Neural progenitor cell (in vitro differentiated cells): ENCODE measurements around the gene GOLGA6A. TPM values are rescaled to one million over a fixed set of nuclear protein-coding genes. Genes with fewer than 3 reads are reported as not detected.

Experiments used
- DNase-seq: peaks from one replicate; pipeline ENCODE4 v3.0.0-alpha.2; 2016; ENCODE audit warnings: low spot score
- H2AFZ ChIP-seq: fragments of 200-600 bp; sonication (generic); replicated peaks from 2 replicates; pipeline ENCODE4 v1.6.1; 2016; ENCODE audit warnings: antibody characterized with exemption
- H3F3A ChIP-seq: fragments of 200-600 bp; sonication (generic); 2 replicates; pipeline ENCODE4 v1.6.1; 2016; ENCODE audit warnings: antibody characterized with exemption, low read depth
- H3K27ac ChIP-seq: fragments of 200-600 bp; sonication (generic); 2 replicates; pipeline ENCODE4 v1.5.1; 2016; ENCODE audit warnings: mild to moderate bottlenecking
- H3K27me3 ChIP-seq: fragments of 200-600 bp; sonication (generic); 2 replicates; pipeline ENCODE4 v1.6.1; 2016; ENCODE audit warnings: mild to moderate bottlenecking, moderate library complexity
- H3K36me3 ChIP-seq: fragments of 200-600 bp; sonication (generic); 2 replicates; pipeline ENCODE4 v1.5.1; 2016
- H3K4me1 ChIP-seq: fragments of 200-600 bp; sonication (generic); 2 replicates; pipeline ENCODE4 v1.6.1; 2016; ENCODE audit warnings: mixed run types
- H3K4me2 ChIP-seq: fragments of 200-600 bp; sonication (generic); 2 replicates; pipeline ENCODE4 v1.6.1; 2016
- H3K4me3 ChIP-seq: fragments of 200-600 bp; sonication (generic); 2 replicates; pipeline ENCODE4 v1.5.1; 2016
- H3K79me2 ChIP-seq: fragments of 200-600 bp; sonication (generic); 2 replicates; pipeline ENCODE4 v1.6.1; 2016; ENCODE audit warnings: low read depth
- H3K9ac ChIP-seq: fragments of 200-600 bp; sonication (generic); 2 replicates; pipeline ENCODE4 v1.6.1; 2016
- H3K9me3 ChIP-seq: fragments of 200-600 bp; sonication (generic); 2 replicates; pipeline ENCODE4 v1.5.1; 2016; ENCODE audit warnings: low read depth
- H4K20me1 ChIP-seq: fragments of 200-600 bp; sonication (generic); 2 replicates; pipeline ENCODE4 v1.6.1; 2016; ENCODE audit warnings: low read depth
- H3K27ac Mint-ChIP-seq: 3 replicates; pipeline ENCODE4 v1.8.0; 2021; ENCODE audit warnings: mixed read lengths
- H3K27me3 Mint-ChIP-seq: 2 replicates; pipeline ENCODE4 v1.8.0; 2022; ENCODE audit warnings: low read depth, mild to moderate bottlenecking, inconsistent platforms, moderate library complexity, mixed read lengths; ENCODE audit not compliant: insufficient read depth
- H3K36me3 Mint-ChIP-seq: 3 replicates; pipeline ENCODE4 v1.8.0; 2021; ENCODE audit warnings: mixed read lengths
- H3K4me1 Mint-ChIP-seq: 3 replicates; pipeline ENCODE4 v1.8.0; 2021; ENCODE audit warnings: mixed read lengths
- H3K4me3 Mint-ChIP-seq: 3 replicates; pipeline ENCODE4 v1.8.0; 2021; ENCODE audit warnings: mild to moderate bottlenecking, moderate library complexity, mixed read lengths
- H3K9me3 Mint-ChIP-seq: 3 replicates; pipeline ENCODE4 v1.8.0; 2020; ENCODE audit warnings: mixed read lengths
- CTCF ChIP-seq: fragments of 200-600 bp; sonication (generic); IDR thresholded peaks from 2 replicates; pipeline ENCODE4 v1.5.1; 2017; ENCODE audit warnings: antibody characterized with exemption, mild to moderate bottlenecking
- EZH2 ChIP-seq: fragments of 200-600 bp; sonication (generic); IDR thresholded peaks from 2 replicates; pipeline ENCODE4 v1.6.1; 2017; ENCODE audit warnings: antibody characterized with exemption, mild to moderate bottlenecking, moderate library complexity
- EZH2phosphoT487 ChIP-seq: fragments of 200-600 bp; sonication (generic); IDR thresholded peaks from 2 replicates; pipeline ENCODE4 v1.6.1; 2017; ENCODE audit warnings: antibody characterized with exemption
- total RNA-seq: library from RNA; depleted of rRNA; stranded (reverse); fragments of >200 nt; gene quantifications from 2 replicates; pipeline ENCODE4 v1.2.3, GENCODE V29; 2015; ENCODE audit warnings: low replicate concordance

The GOLGA6A gene
- total RNA-seq, 1 donor from 2014 or later, result 0.04 TPM

GRCh38 chr15:74034206-74034755 is 48.1 kb downstream of the GOLGA6A start:
- H3K4me3 Mint-ChIP-seq, result no peak overlapping the region
- Histone ChIP-seq H3K27ac (no peak overlapping the region), H3K27me3 (no peaks in the 10 kb centered on the region), H3K36me3 (no peaks in the 10 kb centered on the region), H4K20me1 (peaks cover 8% of the 10 kb centered on the region), H3K4me3 (no peak overlapping the region), H3K79me2 (no peaks in the 10 kb centered on the region), H3K4me2 (no peak overlapping the region), H3K9me3 (no peaks in the 10 kb centered on the region), H3K9ac (no peak overlapping the region), H3F3A (no peaks in the 10 kb centered on the region), H2AFZ (no peak overlapping the region), H3K4me1 (peaks cover 6% of the 10 kb centered on the region)
- TF ChIP-seq EZH2phosphoT487, result no peak
- no peak for TF ChIP-seq EZH2
- no peak for TF ChIP-seq CTCF
- H3K27me3 Mint-ChIP-seq, result peaks cover 2% of the 10 kb centered on the region
- H3K27ac Mint-ChIP-seq, result no peak overlapping the region
- peaks cover 2% of the 10 kb centered on the region for H3K36me3 Mint-ChIP-seq
- H3K4me1 Mint-ChIP-seq, result peaks cover 13% of the 10 kb centered on the region
- H3K9me3 Mint-ChIP-seq, result no peaks in the 10 kb centered on the region
- DNase-seq, result no peak

GRCh38 chr15:74032606-74033561 is 49.5 kb downstream of the GOLGA6A start:
- H3K27me3 ChIP-seq, result no peaks in the 10 kb centered on the region

GRCh38 chr15:74032046-74032445 is 50.3 kb downstream of the GOLGA6A start:
- Histone ChIP-seq H3K27me3 (no peaks in the 10 kb centered on the region), H3K4me2 (no peak overlapping the region), H4K20me1 (peaks cover 9% of the 10 kb centered on the region), H3K4me1 (peaks cover 1% of the 10 kb centered on the region), H3K79me2 (no peaks in the 10 kb centered on the region), H3K4me3 (no peak overlapping the region), H3K27ac (no peak overlapping the region), H3F3A (no peaks in the 10 kb centered on the region), H3K9ac (no peak overlapping the region), H3K9me3 (no peaks in the 10 kb centered on the region), H3K36me3 (no peaks in the 10 kb centered on the region), H2AFZ (no peak overlapping the region)
- H3K27me3 Mint-ChIP-seq, result peaks cover 2% of the 10 kb centered on the region
- no peak for TF ChIP-seq EZH2phosphoT487
- TF ChIP-seq EZH2, result no peak
- TF ChIP-seq CTCF, result no peak
- no peak overlapping the region for H3K27ac Mint-ChIP-seq
- H3K9me3 Mint-ChIP-seq, result no peaks in the 10 kb centered on the region
- peaks cover 6% of the 10 kb centered on the region for H3K4me1 Mint-ChIP-seq
- H3K4me3 Mint-ChIP-seq, result no peak overlapping the region
- H3K36me3 Mint-ChIP-seq, result peaks cover 2% of the 10 kb centered on the region
- no peak for DNase-seq

More at GRCh38 chr15:74032606-74033561, 49.5 kb downstream of the GOLGA6A start:
- Histone ChIP-seq H3K36me3 (no peaks in the 10 kb centered on the region), H3K4me2 (no peak overlapping the region), H3K79me2 (no peaks in the 10 kb centered on the region), H2AFZ (no peak overlapping the region), H3K9me3 (no peaks in the 10 kb centered on the region), H3K9ac (no peak overlapping the region), H3K4me1 (peaks cover 6% of the 10 kb centered on the region), H3F3A (no peaks in the 10 kb centered on the region), H3K4me3 (no peak overlapping the region), H3K27ac (no peak overlapping the region), H4K20me1 (peaks cover 12% of the 10 kb centered on the region)
- Mint-ChIP-seq H3K36me3 (peaks cover 2% of the 10 kb centered on the region), H3K4me3 (no peak overlapping the region), H3K9me3 (no peaks in the 10 kb centered on the region), H3K27ac (no peak overlapping the region), H3K27me3 (peaks cover 2% of the 10 kb centered on the region), H3K4me1 (peaks cover 11% of the 10 kb centered on the region)
- no peak for DNase-seq
- TF ChIP-seq EZH2phosphoT487, result no peak
- TF ChIP-seq EZH2, result no peak
- TF ChIP-seq CTCF, result no peak
